Loucy (cell line): Measurements from ENCODE around the gene SEMA3F.

Experiments
- CTCF ChIP-seq: fragments of 200-600 bp; sonication (generic); conservative IDR thresholded peaks from 2 replicates; pipeline ENCODE4 v1.5.1; 2014; ENCODE audit warnings: mild to moderate bottlenecking, antibody characterized with exemption, low read length
- EZH2phosphoT487 ChIP-seq: fragments of 200-600 bp; IDR thresholded peaks from 2 replicates; pipeline ENCODE4 v1.6.1; 2018; ENCODE audit warnings: antibody characterized with exemption, mild to moderate bottlenecking, moderate library complexity, borderline replicate concordance

- TF ChIP-seq CTCF, result no peak
- TF ChIP-seq EZH2phosphoT487, result no peak
These were observed 10.1 kb downstream of the SEMA3F start for GRCh38 chr3:50164984-50165909.
